Measurements from ENCODE around the gene DAD1.

DNA sequence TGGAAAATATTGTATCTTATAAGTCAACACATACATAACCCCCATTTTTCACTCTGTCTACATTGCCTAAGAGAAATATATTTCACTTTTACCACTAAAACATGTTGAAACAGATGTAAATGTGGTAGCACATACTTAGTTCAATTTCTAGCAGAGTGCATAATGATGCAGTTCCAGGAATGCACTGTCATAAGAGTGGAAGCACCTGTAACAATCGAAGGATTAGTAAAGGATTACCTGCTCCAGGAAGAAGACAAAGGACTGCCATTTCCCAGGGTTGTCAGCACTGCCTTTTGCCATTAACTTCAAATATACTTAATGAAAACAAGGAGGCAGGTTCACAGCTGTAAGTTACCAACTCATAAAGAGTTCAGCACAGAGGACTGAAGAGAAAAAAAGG is 24.6 kb downstream of the DAD1 start:
- TF ChIP-seq CTCF (IDR thresholded peaks at IDR 0.05), result no peak
- no peak for TF ChIP-seq POLR2A (IDR thresholded peaks at IDR 0.05)
- no peak for TF ChIP-seq POLR2AphosphoS5 (IDR thresholded peaks at IDR 0.05)

Measured in transverse colon (tissue), 4 donors.